ENCODE results near the gene VSTM2B.
"Not testable (repeated sequence)": the region's sequence is repeated elsewhere in the genome, so short reads cannot be mapped to it uniquely, and the experiment has no call there.

The VSTM2B gene

GRCh38 chr19:29525901-29526729 lies at the start of gene VSTM2B:
Gene VSTM2B (plus strand): TSS chr19:29525994. CDS start chr19:29526584, 590 bp downstream.
- no peak for DNase-seq

DNA sequence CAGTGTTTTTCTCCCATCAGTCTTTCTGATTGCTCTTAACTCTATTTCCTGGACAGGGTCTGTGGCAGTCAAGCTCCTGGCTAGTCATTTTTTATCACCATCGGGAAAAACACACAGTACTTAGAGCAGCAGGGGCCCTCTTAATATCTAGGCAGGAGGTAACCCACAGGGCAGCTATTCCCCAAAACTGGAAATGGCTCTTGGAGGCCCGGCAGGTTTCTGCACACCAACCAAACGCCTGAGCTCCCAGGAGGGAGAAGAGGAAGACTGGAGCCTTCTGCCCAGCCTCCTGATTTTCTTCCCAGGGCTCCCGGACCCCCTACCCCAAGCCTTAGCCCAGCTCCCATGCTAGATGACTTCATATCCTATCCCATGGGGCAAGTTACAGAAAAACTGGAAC lies 49.3 kb upstream of the VSTM2B start:
- DNase-seq: no peak

DNA sequence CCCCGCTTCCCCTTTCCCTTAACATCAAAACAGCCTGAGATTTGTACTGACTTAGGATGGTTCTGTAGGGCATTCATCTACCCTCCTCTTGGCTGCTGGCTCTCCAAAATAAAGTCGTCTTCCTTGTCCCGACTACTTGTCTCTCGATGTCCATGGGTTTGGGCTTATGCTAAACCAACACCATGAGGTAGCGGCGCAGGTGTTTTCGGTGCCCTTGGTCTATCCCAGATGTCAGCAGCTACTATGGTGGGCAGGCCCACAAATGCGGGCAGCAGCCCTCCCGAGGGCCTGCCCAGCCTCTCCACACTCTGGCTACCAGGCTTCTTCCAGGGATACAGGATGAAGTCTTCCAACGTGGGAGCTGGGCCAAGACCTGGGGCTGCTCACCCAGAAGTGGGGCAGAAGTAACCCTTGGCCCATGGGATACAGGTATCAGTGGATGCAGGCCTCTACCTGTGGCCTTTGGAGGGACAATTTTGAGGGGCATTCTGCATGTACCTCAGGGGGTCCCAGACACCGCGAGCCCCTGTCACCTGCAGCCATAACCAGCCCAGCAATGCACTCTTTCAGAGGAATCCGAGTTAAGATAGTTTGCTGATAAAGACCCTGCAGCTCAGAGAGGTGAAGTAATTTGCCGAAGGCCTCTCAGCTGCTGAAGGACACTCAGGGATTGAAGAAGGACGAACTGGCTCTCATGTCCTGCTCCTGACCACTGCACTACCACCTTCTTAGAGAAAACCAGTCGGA lies 47.8 kb upstream of the VSTM2B start:
- no peak for DNase-seq

DNA sequence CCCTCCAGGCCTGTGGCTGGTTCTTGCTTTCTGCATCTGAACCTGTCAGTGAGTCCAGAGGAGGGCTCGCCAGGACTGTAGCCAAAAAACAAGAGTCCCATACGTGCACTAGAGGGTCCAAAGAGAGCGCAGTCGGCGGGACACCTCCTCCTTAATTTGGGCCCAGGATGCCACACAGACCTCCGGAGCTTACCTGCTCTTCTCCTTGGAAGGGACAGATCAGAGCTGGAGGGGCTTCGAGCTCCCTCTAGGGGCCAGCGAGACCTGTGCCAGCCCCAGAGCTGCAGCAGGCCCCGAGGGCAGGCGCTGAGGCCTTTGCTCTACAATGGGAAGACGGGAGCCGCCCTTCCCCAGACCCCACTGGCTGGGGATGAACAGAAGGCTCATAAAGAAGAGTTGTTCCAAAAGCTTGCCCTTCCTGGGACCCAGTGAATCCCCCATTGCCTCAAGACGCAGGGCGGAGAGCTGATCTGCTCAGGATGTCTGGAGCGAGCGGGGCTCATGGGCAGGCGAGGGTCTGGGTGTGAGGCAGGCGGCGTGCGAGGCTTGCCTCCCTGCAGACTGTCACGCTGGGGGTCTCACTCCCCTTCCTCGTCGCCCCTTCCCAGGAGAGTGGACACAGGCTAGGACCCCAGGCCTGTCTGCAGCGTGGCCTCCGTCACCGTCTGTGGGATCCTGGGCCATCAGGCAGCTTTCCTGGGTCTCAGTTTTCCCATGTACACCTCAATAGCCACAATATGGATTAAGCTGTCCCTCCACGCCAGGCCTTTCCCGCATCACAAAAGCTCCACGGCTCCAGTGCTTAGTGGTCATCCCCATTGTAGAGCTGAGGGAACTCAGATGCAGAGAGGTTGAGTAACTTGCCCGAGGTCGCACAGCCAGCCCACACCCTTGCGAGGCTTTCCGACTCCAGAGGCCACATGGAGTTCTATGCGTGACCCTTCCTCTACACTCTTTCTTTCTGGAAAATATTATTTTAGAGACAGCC lies 46.9 kb upstream of the VSTM2B start:
- no peak for DNase-seq

DNA sequence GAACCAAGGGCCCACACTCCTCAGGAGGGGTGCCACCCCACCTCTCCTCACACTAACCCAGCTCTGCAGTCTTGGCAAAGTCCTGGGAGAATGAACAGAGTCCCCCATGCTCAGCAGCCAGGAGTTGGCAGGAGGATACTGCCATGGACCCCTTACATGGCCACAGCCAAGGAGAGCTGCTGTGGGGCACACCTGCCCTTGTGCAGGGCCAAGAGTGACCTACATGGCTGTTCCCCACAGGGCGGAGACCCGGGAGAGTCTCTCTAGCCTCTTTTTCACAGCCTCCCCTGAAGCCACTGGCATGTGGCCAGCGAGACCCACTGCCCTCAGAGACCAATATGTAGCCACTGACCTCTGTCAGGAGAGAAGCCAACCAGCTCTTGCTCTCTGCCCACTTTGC lies 45.9 kb upstream of the VSTM2B start:
- no peak for DNase-seq

DNA sequence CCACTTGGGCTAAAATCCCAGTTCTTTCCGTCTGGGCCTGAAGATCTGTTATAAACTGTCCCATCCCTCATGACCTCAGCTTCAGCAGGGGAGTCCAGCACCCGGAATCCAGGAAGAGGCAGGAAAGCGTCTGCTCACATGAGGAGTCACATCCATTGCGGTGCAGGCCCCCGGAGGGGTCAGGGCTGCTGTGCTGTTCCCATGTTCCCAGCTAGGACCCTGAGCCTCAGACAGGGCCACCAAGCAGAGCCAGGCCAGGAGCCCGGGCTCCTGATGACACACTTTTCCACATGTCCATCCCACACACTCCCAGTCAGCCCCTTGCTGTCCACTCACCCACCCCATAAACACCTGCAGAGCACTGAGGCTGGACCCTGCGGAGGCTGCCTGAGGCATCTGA lies 45.3 kb upstream of the VSTM2B start:
- DNase-seq: no peak

DNA sequence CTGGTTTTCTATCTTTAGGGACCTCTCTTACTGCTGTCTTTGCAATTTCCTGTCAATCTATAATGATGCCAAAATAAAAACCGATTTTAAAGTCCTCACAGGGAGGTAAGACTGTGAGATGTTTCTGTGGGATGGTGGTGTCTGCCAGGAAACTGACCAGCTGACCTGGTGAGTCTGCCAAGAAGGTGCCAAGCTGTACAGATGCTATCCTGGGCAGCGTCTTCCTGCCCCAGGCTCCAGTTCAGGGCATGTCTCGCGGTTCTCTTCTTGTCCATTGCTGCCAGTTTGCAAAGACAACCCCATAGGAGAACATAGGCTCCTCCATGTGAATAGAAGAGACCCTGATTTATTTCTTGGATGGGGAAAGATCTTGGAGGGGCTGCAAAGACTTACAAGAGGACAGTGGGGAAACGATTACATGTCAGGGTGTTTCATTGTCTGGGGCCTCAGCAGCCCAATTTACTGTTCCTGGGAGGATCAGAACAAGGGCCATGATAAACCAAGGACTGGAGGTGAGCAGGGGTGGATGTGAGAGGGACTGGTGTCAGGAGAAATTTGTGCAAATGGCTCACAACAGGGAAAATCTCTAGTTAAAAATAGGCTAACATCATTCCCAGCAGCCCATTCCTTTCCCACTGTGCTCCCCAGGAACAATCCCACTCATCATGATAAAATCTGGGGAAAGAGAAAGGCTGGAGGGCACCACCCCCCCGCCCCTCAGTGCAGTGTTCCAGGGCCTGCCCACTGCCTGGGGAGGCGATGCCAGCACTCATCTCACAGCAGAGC lies 42.7 kb upstream of the VSTM2B start:
- DNase-seq: no peak

DNA sequence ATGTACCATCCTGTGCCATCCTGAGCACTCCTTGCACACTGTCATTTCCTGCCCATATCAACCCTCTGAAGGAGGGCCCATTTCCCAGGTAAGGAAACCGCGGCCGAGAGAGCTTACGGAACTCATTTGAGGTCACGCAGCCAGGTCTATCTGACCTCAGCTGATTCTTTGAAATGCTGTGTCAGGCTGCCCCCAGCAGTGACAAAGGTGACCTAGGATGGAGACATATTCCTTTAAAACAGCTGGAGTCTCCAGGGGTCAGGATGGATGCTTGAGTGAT lies 42.2 kb upstream of the VSTM2B start:
- no peak for DNase-seq

GRCh38 chr19:29483944-29484581 lies 41.7 kb upstream of the VSTM2B start:
- no peak for DNase-seq

- DNase-seq: no peak
Measured at GRCh38 chr19:29484876-29485275, 40.9 kb upstream of the VSTM2B start.

GRCh38 chr19:29485293-29485692 lies 40.5 kb upstream of the VSTM2B start:
- no peak for DNase-seq

- DNase-seq: not testable (repeated sequence)
Measured at GRCh38 chr19:29486961-29487360, 38.8 kb upstream of the VSTM2B start.

DNA sequence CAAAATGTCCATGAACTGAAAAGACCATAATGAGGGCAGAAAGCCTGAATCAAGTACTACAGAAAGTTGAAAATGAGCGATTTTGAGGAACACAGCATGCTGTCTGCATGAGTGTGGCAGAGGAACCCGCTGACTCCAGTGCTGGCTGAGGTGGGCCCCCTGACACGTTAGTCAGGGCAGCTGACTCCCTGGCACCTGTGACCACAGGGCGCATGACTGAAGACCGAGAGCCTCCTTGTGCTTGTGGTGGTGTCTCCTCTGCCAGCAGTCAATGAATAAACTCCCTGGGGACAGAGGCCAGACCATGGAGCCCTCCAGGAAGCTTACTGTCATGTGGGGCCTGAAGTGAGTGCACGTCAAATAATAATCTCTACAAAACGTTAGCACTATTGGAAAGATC lies 38.4 kb upstream of the VSTM2B start:
- DNase-seq: no peak

- DNase-seq: no peak
Measured at GRCh38 chr19:29488316-29488715, 37.5 kb upstream of the VSTM2B start.

- DNase-seq: no peak
Measured at GRCh38 chr19:29489172-29489951, 36.4 kb upstream of the VSTM2B start.

DNA sequence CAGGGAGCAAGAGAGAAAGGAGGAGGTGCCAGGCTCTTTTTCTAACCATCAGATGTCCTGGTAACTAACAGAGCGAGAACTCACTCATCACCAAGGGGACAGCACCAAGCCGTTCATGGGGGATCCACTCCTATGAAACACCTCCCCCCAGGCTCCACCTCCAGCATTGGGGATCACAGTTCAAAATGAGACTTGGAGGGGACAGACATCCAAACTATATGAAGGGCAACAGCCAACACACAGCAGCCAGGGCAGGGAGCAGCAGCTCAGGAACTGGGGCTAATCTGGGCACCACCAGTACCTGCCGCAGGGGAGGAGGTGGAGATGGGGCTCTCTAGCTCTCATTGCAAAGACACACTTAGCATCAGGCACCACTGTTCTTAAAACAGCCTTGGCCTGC lies 34.3 kb upstream of the VSTM2B start:
- no peak for DNase-seq

DNA sequence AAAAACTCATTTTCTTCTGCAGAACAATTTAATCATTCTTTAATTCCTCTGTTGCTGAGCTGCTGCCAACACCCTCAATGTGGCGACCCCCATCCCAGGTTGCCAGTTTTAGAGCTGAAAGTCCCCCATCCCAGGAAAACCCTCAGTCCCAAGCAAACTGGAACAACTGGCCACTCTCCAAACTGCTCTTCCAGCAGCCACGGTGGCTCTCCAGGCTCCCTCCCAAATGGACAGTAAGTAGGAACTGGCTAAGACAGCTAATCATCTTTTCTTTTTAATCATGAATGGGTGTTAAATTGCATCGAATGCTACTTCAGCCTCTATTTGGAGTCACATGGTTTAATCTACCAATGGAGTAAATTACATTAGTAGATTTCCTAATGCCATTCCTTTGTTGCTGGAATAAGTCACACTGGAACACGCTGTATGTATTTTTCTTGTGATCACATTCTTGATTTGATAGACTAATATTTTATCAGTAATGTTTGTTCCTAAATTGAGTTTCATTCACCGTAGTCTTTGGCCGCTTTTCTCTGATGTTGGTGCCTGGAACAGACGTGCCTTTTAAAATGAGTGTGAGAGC lies 33.7 kb upstream of the VSTM2B start:
- DNase-seq: no peak

GRCh38 chr19:29492769-29493168 lies 33.0 kb upstream of the VSTM2B start:
- DNase-seq: no peak

GRCh38 chr19:29495091-29495490 lies 30.7 kb upstream of the VSTM2B start:
- no peak for DNase-seq

GRCh38 chr19:29495901-29496441 lies 29.8 kb upstream of the VSTM2B start:
- DNase-seq: no peak
